T1000 (cell line): ENCODE measurements around the gene ATP11C.
"Not testable (repeated sequence)": the region's sequence is repeated elsewhere in the genome, so short reads cannot be mapped to it uniquely, and the experiment has no call there.

Experiments used
- DNase-seq: peaks from one replicate; lab custom pipeline; 2025; ENCODE audit warnings: mixed read lengths; lab: John Stamatoyannopoulos, UW

ATP11C gene

DNA sequence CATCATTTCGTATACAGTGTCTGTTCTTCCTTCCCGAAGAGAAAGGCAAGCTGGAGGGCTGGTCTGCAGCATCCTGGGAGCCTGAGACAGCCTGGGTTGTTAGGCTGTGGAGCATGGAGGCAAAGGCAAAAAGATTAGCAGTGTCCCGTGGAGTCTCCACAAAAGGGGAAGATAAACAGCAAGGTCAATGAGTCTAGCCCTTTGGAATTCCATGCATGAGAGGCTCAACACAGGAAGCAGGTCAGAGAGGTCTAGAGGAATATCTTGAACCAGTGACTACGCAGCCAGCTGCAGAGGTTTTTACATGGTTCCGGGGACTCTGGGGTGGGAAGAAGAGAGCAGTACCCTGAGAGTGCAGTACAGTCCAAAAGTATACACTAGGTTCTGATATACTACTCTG lies 212.7 kb downstream of the ATP11C start:
- DNase-seq, result no peak

DNA sequence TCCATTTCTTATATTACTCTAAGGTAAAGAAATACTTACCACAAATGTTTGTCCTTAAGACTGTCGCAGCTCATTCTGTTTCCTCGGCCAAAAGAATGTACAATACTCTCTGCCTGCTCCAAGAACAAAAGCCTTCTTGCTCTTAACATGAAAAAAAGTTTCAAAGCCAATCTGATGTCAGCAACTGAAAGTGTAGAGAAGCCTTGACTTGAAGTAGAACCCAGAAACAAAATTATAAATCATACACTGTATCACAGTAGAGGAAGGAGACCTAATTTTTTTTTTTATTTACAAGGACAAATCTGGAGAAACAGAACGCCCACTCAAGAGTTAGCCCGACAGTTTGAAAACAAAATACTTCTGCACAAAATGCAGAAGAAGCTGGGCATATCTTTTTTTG lies 224.8 kb downstream of the ATP11C start, which contains the start of gene MCF2:
Gene MCF2 (minus strand): TSS at position 101 of the 400 bp plus-strand sequence. CDS start 56,423 bp downstream, outside the sequence.
- DNase-seq, result no peak

DNA sequence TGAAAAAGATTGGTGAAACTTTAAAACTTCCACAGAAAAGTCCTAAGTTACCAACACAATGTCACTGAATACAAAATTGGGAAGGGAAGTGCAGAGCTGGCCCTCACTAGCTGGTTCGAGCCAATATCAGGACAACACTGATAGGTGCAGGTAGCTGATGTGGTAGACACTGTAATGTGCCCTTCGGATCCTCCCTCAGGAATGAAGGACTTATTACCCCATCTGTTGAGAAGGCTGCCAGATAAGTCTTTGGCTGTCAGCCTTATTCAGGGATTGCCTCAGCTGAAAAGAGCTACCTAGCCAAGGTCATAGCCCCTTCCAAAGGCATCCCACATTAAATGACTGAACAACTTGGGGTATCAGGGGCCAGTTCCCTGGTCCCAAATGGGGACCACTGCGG lies 230.2 kb downstream of the ATP11C start:
- DNase-seq, result no peak

DNA sequence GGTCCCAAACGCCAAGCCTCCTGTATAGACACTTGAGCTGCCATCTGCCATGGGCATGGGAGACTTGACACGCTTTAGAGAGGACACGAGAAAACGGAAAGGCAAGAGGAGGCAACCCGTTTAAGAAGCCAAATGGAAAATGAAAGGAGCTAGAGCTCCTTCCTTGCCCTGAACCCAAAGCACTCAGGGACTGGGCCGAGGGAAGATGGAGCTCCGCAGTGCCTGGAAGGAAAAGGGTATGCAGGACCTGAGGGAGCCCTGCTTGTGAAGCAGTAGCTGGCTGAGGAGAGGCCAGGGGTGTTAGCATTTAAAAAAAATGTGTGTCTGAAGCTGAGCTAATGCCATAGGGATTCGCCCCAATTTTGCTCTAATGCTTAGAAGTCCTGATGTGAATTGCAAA lies 239.9 kb downstream of the ATP11C start:
- DNase-seq, result no peak

DNA sequence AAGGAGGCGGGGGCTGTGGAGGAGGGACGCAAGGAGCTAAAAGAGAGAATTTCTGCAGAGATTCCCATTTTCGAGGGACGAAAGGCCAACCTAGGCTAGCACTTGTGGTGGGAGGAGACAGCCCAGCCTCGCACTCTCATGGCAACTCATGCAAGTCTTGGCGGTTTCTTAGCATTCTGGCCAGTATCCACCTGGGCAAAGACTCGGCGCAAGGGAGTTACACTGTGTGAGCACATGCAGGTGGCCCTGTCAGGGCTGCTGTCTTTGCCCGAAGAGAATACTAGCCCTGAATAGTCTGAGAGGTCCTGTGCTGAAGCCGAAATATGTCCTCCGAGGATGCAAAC lies 240.4 kb downstream of the ATP11C start:
- no peak for DNase-seq

DNA sequence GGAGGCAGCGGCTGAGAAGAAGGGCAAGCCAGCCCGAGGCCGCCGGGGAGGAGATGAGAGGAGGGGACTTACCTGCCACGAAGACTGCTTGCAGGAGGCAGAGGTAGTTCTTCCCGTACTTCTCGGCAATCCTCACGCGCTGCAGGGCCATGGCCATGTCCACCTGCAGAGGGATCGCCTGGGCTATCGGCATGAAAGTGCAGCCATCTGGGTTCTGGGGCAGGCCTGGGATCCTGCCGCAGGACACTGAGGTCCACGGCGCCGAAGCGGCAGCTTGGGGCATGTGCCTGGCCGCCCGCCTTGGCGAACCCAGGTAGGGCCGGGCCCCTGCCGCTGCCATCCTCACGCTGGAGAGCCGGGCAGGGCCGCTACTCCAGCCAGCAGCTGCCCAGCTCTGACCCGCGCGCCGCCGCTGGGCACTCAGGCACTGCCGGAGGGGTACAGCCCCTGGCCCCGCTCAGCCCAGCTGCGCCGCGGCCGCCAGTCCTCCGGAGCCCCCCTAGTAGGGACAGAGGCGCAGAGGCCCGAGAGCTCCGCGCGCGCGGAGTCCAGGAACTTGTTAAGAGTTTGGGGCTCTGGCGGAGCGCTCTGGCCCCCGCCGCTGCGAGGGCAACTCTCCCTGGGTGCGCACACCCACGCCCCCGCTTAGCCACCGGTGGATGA lies 240.9 kb downstream of the ATP11C start:
- no peak for DNase-seq

DNA sequence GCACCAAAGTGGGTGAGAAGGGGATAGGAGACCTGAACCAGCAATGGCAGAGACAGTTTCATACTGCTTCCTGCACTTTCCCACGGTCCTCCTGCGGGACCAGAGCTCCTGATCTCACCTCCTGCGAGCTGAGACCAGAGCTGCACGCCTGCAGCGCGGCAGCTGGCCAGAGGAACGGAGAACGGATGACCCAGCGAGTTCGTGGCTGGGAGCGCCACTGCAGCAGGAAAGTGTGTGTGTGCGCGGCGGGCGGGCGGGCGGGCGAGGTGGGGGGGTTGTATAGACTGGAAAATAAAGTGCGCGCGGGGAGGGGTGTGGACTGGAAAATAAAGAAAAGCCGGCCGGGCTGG lies 241.4 kb downstream of the ATP11C start:
- no peak for DNase-seq

DNA sequence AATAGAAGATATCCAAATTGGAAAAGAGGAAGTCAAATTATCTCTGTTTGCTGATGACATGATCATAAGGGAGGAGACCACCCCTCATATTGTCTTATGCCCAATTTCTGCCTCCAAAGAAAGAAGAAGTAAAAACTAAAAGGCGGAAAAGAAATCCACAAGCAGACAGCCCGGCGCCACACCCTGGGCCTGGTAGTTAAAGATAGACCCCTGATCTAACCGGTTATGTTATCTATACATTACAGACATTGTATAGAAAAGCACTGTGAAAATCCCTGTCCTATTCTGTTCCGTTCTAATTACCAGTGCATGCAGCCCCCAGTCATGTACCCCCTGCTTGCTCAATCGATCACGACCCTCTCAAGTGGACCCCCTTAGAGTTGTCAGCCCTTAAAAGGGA lies 247.7 kb downstream of the ATP11C start:
- not testable (repeated sequence) for DNase-seq

DNA sequence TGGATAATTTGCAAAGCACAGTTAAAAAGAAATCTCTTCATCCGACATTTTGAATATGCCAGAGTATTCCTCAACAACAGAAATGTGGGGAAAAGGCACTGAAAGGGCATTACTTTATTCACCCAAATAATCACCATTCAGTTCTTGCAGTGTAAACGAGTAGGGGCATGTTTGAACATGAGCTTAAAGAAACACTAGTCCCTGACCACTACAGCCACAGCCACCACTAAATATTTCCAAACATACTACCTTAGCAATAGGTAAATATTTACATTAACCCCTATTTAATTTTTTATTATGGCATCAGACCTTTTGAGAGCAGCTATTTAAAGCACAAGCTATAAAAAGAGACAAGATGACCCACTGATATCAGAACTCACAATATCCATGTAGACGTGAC lies 252.5 kb downstream of the ATP11C start:
- DNase-seq, result no peak
